ENCODE measurements around the gene RNLS. TPM values are rescaled to one million over a fixed set of nuclear protein-coding genes. Genes with fewer than 3 reads are reported as not detected.

Gene RNLS
- total RNA-seq, 1 donor from 2014 or later = 4.4 TPM

DNA sequence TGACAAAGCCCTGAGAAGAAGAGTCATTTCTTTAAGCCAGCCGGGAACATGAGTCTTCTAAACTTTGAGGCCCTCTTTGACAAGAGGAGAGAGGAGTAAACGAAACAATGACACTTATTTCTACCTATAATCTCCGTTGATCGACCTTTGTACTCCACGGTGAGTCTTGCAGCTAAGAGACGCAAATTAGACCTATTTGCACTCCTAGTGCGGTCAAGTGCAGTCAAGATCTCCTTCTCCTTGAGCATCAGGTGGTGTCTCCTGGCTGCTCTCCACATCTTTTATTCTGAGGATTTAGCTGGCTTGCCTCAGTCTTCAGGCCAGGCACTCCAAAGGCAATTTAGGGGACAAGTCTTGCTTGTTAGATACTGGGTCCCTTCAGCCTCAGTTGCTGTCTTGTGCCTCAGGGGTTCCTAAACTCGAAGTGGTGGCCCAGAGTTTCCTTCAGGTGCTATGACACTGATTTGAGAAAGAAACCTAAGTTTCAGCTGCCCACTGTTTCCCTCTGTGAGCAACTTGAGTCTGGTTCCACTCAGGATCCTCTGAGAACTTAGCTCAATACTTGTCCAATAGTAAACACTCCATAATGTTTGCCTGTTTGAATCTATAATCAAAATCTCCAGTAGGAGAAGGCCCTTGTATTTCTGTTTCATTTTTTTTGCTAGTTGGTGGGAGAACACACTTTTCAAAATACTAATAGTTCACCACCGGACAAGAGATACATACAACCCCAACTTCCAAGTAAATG lies 312.9 kb downstream of the RNLS start:
- Mint-ChIP-seq H3K27ac (ENCODE audit: unreplicated experiment) (no peak overlapping the region), H3K4me1 (ENCODE audit: low read depth, unreplicated experiment) (peaks cover 12% of the 10 kb centered on the region), H3K27me3 (ENCODE audit: unreplicated experiment) (peaks cover 3% of the 10 kb centered on the region), H3K36me3 (ENCODE audit: unreplicated experiment) (no peaks in the 10 kb centered on the region), H3K4me3 (ENCODE audit: unreplicated experiment) (no peak overlapping the region), H3K9me3 (ENCODE audit: unreplicated experiment) (peaks cover 2% of the 10 kb centered on the region)
- TF ChIP-seq, protein P1, sequence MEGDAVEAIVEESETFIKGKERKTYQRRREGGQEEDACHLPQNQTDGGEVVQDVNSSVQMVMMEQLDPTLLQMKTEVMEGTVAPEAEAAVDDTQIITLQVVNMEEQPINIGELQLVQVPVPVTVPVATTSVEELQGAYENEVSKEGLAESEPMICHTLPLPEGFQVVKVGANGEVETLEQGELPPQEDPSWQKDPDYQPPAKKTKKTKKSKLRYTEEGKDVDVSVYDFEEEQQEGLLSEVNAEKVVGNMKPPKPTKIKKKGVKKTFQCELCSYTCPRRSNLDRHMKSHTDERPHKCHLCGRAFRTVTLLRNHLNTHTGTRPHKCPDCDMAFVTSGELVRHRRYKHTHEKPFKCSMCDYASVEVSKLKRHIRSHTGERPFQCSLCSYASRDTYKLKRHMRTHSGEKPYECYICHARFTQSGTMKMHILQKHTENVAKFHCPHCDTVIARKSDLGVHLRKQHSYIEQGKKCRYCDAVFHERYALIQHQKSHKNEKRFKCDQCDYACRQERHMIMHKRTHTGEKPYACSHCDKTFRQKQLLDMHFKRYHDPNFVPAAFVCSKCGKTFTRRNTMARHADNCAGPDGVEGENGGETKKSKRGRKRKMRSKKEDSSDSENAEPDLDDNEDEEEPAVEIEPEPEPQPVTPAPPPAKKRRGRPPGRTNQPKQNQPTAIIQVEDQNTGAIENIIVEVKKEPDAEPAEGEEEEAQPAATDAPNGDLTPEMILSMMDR (IDR thresholded peaks at IDR 0.05; ENCODE audit: partially characterized antibody, unreplicated experiment) = no peak
- no peak for DNase-seq

DNA sequence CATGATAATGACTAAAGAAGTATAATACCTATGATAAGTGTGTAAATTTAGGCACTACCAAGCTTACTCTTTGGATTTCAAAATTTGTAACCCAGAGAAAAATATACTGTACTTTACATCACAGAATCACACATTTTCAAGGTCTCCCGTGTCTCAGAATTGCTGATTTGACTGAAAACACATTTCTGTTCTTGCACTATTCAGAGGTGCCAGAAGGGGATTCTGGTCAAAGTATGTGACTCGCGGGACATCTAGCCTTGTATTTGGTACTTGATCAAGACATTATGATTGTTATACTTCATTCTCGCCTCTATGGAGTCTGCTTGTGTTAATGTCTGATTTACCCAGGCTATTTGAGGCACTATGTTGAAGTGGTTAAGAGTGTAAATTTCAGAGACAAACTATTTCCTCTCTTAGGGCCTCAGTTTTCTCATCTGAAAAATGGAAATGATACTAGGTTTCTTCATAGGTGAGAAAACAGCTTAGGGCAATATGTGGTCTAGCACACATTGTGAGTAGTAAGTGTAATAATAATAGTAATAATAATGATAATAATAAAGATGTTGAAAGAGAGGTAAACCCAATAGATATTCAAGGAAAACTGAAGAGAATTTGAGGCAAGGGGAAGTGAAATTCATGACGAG lies 320.4 kb downstream of the RNLS start:
- Mint-ChIP-seq H3K27ac (ENCODE audit: unreplicated experiment) (no peak overlapping the region), H3K4me3 (ENCODE audit: unreplicated experiment) (no peak overlapping the region), H3K27me3 (ENCODE audit: unreplicated experiment) (peaks cover 3% of the 10 kb centered on the region), H3K4me1 (ENCODE audit: low read depth, unreplicated experiment) (peaks cover 6% of the 10 kb centered on the region), H3K36me3 (ENCODE audit: unreplicated experiment) (no peaks in the 10 kb centered on the region), H3K9me3 (ENCODE audit: unreplicated experiment) (peaks cover 2% of the 10 kb centered on the region)
- TF ChIP-seq, protein P1 (IDR thresholded peaks at IDR 0.05; ENCODE audit: partially characterized antibody, unreplicated experiment) = no peak
- DNase-seq = no peak

DNA sequence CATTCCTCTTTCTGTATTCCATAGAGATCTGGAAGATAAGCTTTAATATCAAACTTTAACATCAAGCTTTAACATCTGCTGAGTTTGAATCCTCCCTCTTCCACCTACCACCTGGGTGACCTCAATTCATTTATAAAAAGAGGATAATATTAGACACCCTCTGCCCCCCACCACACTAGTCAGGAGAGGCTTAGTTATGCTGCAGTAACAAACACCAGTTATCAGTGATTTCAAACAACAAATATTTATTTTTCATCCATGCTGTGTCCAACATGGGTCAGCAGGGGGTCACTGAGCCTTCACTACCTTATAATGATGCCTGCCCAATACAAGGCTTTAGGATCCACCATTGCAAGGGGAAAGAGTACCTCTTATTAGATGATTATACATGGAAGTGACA lies 322.0 kb downstream of the RNLS start:
- Mint-ChIP-seq H3K27ac (ENCODE audit: unreplicated experiment) (no peak overlapping the region), H3K27me3 (ENCODE audit: unreplicated experiment) (peaks cover 1% of the 10 kb centered on the region), H3K9me3 (ENCODE audit: unreplicated experiment) (peaks cover 2% of the 10 kb centered on the region), H3K4me1 (ENCODE audit: low read depth, unreplicated experiment) (peaks cover under 1% of the 10 kb centered on the region), H3K4me3 (ENCODE audit: unreplicated experiment) (no peak overlapping the region), H3K36me3 (ENCODE audit: unreplicated experiment) (no peaks in the 10 kb centered on the region)
- DNase-seq = no peak
- TF ChIP-seq, protein P1 (IDR thresholded peaks at IDR 0.05; ENCODE audit: partially characterized antibody, unreplicated experiment) = no peak

DNA sequence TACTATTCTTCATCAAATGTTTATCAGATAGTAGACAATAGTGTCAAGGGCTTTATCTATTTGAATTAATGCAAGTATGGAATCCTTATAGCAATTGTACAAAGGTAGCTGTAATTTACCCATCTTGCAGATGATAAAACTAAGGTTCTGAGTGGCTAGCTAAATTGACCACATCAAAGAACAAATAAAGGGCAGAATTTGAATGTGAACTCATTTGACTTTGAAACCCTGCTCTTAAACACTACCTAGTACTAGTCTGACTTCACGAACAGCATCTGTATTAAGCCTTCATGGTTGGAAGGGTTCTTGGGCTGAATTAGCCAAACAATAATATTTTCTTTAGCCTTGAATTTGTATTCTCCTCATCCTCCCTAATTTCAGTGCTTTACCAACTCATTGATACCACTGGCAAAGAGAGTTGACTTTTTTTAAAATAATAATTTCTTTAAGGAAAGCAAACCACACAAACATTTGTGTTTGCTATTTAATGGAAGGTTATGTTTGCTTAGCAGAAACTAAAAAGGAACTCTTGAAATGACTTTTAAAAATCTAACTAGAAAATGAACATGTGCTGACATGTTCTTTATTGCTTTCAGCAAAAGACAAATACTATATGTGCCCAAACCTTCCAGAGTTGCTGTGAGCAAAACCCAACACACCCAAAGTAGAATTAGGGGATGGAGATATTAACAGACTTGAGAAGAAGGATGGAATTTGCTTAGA lies 322.6 kb downstream of the RNLS start:
- Mint-ChIP-seq H3K4me1 (ENCODE audit: low read depth, unreplicated experiment) (peaks cover 2% of the 10 kb centered on the region), H3K4me3 (ENCODE audit: unreplicated experiment) (no peak overlapping the region), H3K36me3 (ENCODE audit: unreplicated experiment) (no peaks in the 10 kb centered on the region), H3K27me3 (ENCODE audit: unreplicated experiment) (peaks cover 1% of the 10 kb centered on the region), H3K9me3 (ENCODE audit: unreplicated experiment) (peaks cover 2% of the 10 kb centered on the region), H3K27ac (ENCODE audit: unreplicated experiment) (no peak overlapping the region)
- TF ChIP-seq, protein P1 (IDR thresholded peaks at IDR 0.05; ENCODE audit: partially characterized antibody, unreplicated experiment) = no peak
- DNase-seq = no peak
